ENCODE results near the gene AFP. TPM values are rescaled to one million over a fixed set of nuclear protein-coding genes. Genes with fewer than 3 reads are reported as not detected.

AFP gene
- total and polyA plus RNA-seq, 2 of the 4 experiments (the other 2 are of a cell fraction): 0.87 to 1.3 TPM

DNA sequence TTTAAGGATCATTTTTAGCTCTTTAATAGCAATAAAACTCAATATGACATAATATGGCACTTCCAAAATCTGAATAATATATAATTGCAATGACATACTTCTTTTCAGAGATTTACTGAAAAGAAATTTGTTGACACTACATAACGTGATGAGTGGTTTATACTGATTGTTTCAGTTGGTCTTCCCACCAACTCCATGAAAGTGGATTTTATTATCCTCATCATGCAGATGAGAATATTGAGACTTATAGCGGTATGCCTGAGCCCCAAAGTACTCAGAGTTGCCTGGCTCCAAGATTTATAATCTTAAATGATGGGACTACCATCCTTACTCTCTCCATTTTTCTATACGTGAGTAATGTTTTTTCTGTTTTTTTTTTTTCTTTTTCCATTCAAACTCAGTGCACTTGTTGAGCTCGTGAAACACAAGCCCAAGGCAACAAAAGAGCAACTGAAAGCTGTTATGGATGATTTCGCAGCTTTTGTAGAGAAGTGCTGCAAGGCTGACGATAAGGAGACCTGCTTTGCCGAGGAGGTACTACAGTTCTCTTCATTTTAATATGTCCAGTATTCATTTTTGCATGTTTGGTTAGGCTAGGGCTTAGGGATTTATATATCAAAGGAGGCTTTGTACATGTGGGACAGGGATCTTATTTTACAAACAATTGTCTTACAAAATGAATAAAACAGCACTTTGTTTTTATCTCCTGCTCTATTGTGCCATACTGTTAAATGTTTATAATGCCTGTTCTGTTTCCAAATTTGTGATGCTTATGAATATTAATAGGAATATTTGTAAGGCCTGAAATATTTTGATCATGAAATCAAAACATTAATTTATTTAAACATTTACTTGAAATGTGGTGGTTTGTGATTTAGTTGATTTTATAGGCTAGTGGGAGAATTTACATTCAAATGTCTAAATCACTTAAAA, 16.6 kb upstream of the AFP start:
- Histone ChIP-seq H3K9me3 (ENCODE audit: control insufficient read depth, insufficient read depth, low read length) (no peaks in the 10 kb centered on the region), H2AK9ac (replicated peaks; ENCODE audit: low read depth, low read length, poor library complexity) (no peak overlapping the region), H3K4ac (ENCODE audit: low read depth, low read length) (no peak overlapping the region), H4K8ac (ENCODE audit: low read depth in 2 of 2, low read length in 2 of 2) (no peak overlapping the region), H2BK15ac (ENCODE audit: low read depth, low read length) (no peak overlapping the region), H3K79me1 (ENCODE audit: low read depth in 1 of 2, low read length in 2 of 2) (no peaks in the 10 kb centered on the region), H2BK5ac (ENCODE audit: low read depth, low read length, poor library complexity, severe bottlenecking) (no peak overlapping the region), H3K4me2 (ENCODE audit: low read depth, low read length) (no peak overlapping the region), H3K36me3 (ENCODE audit: control insufficient read depth, insufficient read depth, low read length) (no peaks in the 10 kb centered on the region), H4K5ac (ENCODE audit: low read depth, low read length) (no peak overlapping the region), H4K20me1 (ENCODE audit: insufficient read depth, low read length) (no peaks in the 10 kb centered on the region), H3K9ac (ENCODE audit: low read depth, low read length) (no peak overlapping the region), H3K14ac (replicated peaks; ENCODE audit: low read depth, low read length) (no peak overlapping the region), H3K23ac (ENCODE audit: low read depth, low read length) (no peak overlapping the region), H2AK5ac (ENCODE audit: low read depth, low read length) (no peak overlapping the region), H3K27ac (ENCODE audit: insufficient read depth, low read length) (no peak overlapping the region), H3K56ac (ENCODE audit: extremely low read depth, insufficient read depth, low read length) (no peak overlapping the region), H2BK120ac (ENCODE audit: low read depth, low read length) (no peak overlapping the region), H3K18ac (ENCODE audit: low read depth, low read length) (no peak overlapping the region), H2BK20ac (ENCODE audit: low read depth, low read length) (no peak overlapping the region), H3K4me3 (ENCODE audit: insufficient read depth, low read depth, low read length) (no peak overlapping the region), H3K4me1 (ENCODE audit: control insufficient read depth, insufficient read depth, low read length) (no peaks in the 10 kb centered on the region), H2AFZ (replicated peaks; ENCODE audit: low read length, poor library complexity) (no peak overlapping the region), H3K9me1 (ENCODE audit: insufficient read depth, low read length) (no peaks in the 10 kb centered on the region), H3K27me3 (ENCODE audit: control insufficient read depth, insufficient read depth, low read length) (no peaks in the 10 kb centered on the region), H4K91ac (ENCODE audit: insufficient read depth, low read depth, low read length) (no peak overlapping the region)
- intact Hi-C loops (cut with micrococcal nuclease) (no loop called here), in situ Hi-C loops (cut with MboI; ENCODE audit: low sequenced_read_pairs) (no loop called here), dilution Hi-C loops (cut with HindIII; ENCODE audit: low sequenced_read_pairs, unreplicated experiment) (no loop called here)
- POLR2A ChIA-PET (ENCODE audit: unreplicated experiment): no interaction called here
- ATAC-seq (ENCODE audit: low read depth) (no peak), DNase-seq (no peak)
- WGBS, 2 experiments (ENCODE audit: extremely low coverage in 2 of 2, insufficient read length in 1 of 2): no CpG with 5 or more reads among the region's 7 CpGs
- CTCF ChIA-PET: interaction anchor here (1.0 to 2.3 kb wide), 3 partner anchors 15 to 27 kb away, joined by 3 to 6 read pairs (median 4); no protein-coding TSS in a partner anchor
- no TSS peak for BruUV-seq (replicated peaks)
- TF ChIP-seq, protein P1, sequence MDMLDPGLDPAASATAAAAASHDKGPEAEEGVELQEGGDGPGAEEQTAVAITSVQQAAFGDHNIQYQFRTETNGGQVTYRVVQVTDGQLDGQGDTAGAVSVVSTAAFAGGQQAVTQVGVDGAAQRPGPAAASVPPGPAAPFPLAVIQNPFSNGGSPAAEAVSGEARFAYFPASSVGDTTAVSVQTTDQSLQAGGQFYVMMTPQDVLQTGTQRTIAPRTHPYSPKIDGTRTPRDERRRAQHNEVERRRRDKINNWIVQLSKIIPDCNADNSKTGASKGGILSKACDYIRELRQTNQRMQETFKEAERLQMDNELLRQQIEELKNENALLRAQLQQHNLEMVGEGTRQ (IDR thresholded peaks at IDR 0.05; ENCODE audit: low read depth, low read length): no peak
- TF ChIP-seq MAFK (IDR thresholded peaks at IDR 0.05; ENCODE audit: low read depth, low read length) (no peak), RCOR1 (IDR thresholded peaks at IDR 0.05; ENCODE audit: insufficient replicate concordance, low read length) (no peak), MAZ (IDR thresholded peaks at IDR 0.05; ENCODE audit: borderline replicate concordance, low read depth, low read length) (no peak), POLR2A (IDR thresholded peaks at IDR 0.05; ENCODE audit: low read depth, low read length) (no peak), SMC3 (IDR thresholded peaks at IDR 0.05; ENCODE audit: low read depth, low read length) (no peak), BHLHE40 (IDR thresholded peaks at IDR 0.05; ENCODE audit: low read depth, low read length) (no peak), RAD21 (IDR thresholded peaks at IDR 0.05; ENCODE audit: low read length) (no peak), NFE2L2 (IDR thresholded peaks at IDR 0.05; ENCODE audit: low read depth, low read length) (no peak), MXI1 (IDR thresholded peaks at IDR 0.05; ENCODE audit: borderline replicate concordance, low read depth, low read length) (no peak), RFX5 (IDR thresholded peaks at IDR 0.05; ENCODE audit: low read depth, low read length) (no peak), CEBPB (IDR thresholded peaks at IDR 0.05; ENCODE audit: low read depth, low read length) (no peak), CHD1 (IDR thresholded peaks at IDR 0.05; ENCODE audit: low read depth, low read length) (no peak), FOS (IDR thresholded peaks at IDR 0.05; ENCODE audit: low read depth, low read length) (no peak)
- TF ChIP-seq, protein P2, sequence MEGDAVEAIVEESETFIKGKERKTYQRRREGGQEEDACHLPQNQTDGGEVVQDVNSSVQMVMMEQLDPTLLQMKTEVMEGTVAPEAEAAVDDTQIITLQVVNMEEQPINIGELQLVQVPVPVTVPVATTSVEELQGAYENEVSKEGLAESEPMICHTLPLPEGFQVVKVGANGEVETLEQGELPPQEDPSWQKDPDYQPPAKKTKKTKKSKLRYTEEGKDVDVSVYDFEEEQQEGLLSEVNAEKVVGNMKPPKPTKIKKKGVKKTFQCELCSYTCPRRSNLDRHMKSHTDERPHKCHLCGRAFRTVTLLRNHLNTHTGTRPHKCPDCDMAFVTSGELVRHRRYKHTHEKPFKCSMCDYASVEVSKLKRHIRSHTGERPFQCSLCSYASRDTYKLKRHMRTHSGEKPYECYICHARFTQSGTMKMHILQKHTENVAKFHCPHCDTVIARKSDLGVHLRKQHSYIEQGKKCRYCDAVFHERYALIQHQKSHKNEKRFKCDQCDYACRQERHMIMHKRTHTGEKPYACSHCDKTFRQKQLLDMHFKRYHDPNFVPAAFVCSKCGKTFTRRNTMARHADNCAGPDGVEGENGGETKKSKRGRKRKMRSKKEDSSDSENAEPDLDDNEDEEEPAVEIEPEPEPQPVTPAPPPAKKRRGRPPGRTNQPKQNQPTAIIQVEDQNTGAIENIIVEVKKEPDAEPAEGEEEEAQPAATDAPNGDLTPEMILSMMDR (conservative IDR thresholded peaks at IDR 0.05; ENCODE audit: low read depth, low read length): no peak
